ENCODE data around the gene LYRM1. TPM values are rescaled to one million over a fixed set of nuclear protein-coding genes. Genes with fewer than 3 reads are reported as not detected.

LYRM1 gene
- total and polyA plus RNA-seq, 2 experiments from 2014 or later = 57.3 to 60.0 TPM

GRCh38 chr16:20853143-20853542 is 47.4 kb upstream of the LYRM1 start:
- no peak overlapping the region for H3K4me3 ChIP-seq
- DNase-seq (ENCODE audit: low spot score) = no peak
- H3K36me3 ChIP-seq (replicated peaks; ENCODE audit: insufficient read depth, low read depth) = no peaks in the 10 kb centered on the region
- H3K79me2 ChIP-seq = peaks cover 23% of the 10 kb centered on the region
- no peak overlapping the region for H2AFZ ChIP-seq
- H3K4me2 ChIP-seq = peak overlapping the region; percentile 32
- TF ChIP-seq CTCF (IDR thresholded peaks at IDR 0.05; ENCODE audit: poor library complexity) = no peak
- no peak for TF ChIP-seq EZH2 (IDR thresholded peaks at IDR 0.05; ENCODE audit: borderline replicate concordance)
- TF ChIP-seq EZH2phosphoT487 (IDR thresholded peaks at IDR 0.05; ENCODE audit: low read depth, severe bottlenecking, unreplicated experiment) = no peak
- no peaks in the 10 kb centered on the region for H3K9me3 ChIP-seq (ENCODE audit: low read depth)
- peaks cover 37% of the 10 kb centered on the region for H3K4me1 ChIP-seq (ENCODE audit: insufficient read depth)
- no peaks in the 10 kb centered on the region for H3K27me3 ChIP-seq
- WGBS (ENCODE audit: low lambda C conversion rate, missing lambda C conversion rate) = 60% methylated on average over 5 of the region's 5 CpGs
- H3K27ac ChIP-seq = peak overlapping the region; percentile 70
- no peaks in the 10 kb centered on the region for H4K20me1 ChIP-seq (ENCODE audit: insufficient read depth, poor library complexity, severe bottlenecking)
- H3K9me2 ChIP-seq (replicated peaks; ENCODE audit: insufficient read depth) = no peaks in the 10 kb centered on the region

- no peak overlapping the region for H3K4me2 ChIP-seq
- TF ChIP-seq CTCF (IDR thresholded peaks at IDR 0.05; ENCODE audit: poor library complexity) = no peak
- H3K79me2 ChIP-seq = peaks cover 24% of the 10 kb centered on the region
- peaks cover 37% of the 10 kb centered on the region for H3K4me1 ChIP-seq (ENCODE audit: insufficient read depth)
- H3K36me3 ChIP-seq (replicated peaks; ENCODE audit: insufficient read depth, low read depth) = no peaks in the 10 kb centered on the region
- no peak for DNase-seq (ENCODE audit: low spot score)
- no peaks in the 10 kb centered on the region for H3K9me3 ChIP-seq (ENCODE audit: low read depth)
- H2AFZ ChIP-seq = no peak overlapping the region
- WGBS (ENCODE audit: low lambda C conversion rate, missing lambda C conversion rate) = 89% methylated on average over 3 of the region's 3 CpGs
- no peaks in the 10 kb centered on the region for H3K9me2 ChIP-seq (replicated peaks; ENCODE audit: insufficient read depth)
- H4K20me1 ChIP-seq (ENCODE audit: insufficient read depth, poor library complexity, severe bottlenecking) = no peaks in the 10 kb centered on the region
- H3K27me3 ChIP-seq = no peaks in the 10 kb centered on the region
- peak overlapping the region; percentile 70 for H3K27ac ChIP-seq
- H3K4me3 ChIP-seq = no peak overlapping the region
Observed at GRCh38 chr16:20853981-20854620, 46.5 kb upstream of the LYRM1 start.

GRCh38 chr16:20854963-20855362 is 45.6 kb upstream of the LYRM1 start:
- no peak for TF ChIP-seq EZH2phosphoT487 (IDR thresholded peaks at IDR 0.05; ENCODE audit: low read depth, severe bottlenecking, unreplicated experiment)
- no peak for TF ChIP-seq EZH2 (IDR thresholded peaks at IDR 0.05; ENCODE audit: borderline replicate concordance)
- TF ChIP-seq CTCF (IDR thresholded peaks at IDR 0.05; ENCODE audit: poor library complexity) = no peak
- Histone ChIP-seq H3K79me2 (peaks cover 28% of the 10 kb centered on the region), H3K27ac (no peak overlapping the region), H2AFZ (no peak overlapping the region), H3K9me3 (ENCODE audit: low read depth) (no peaks in the 10 kb centered on the region), H3K27me3 (no peaks in the 10 kb centered on the region), H3K4me1 (ENCODE audit: insufficient read depth) (peaks cover 37% of the 10 kb centered on the region), H3K4me3 (no peak overlapping the region), H3K36me3 (replicated peaks; ENCODE audit: insufficient read depth, low read depth) (no peaks in the 10 kb centered on the region), H4K20me1 (ENCODE audit: insufficient read depth, poor library complexity, severe bottlenecking) (no peaks in the 10 kb centered on the region), H3K4me2 (no peak overlapping the region), H3K9me2 (replicated peaks; ENCODE audit: insufficient read depth) (no peaks in the 10 kb centered on the region)
- no peak for DNase-seq (ENCODE audit: low spot score)
- WGBS (ENCODE audit: low lambda C conversion rate, missing lambda C conversion rate) = 86% methylated on average over 2 of the region's 2 CpGs

Data from hepatocyte (in vitro differentiated cells).